Osteocyte (in vitro differentiated cells): Measurements from ENCODE around the gene TUT1. TPM values are rescaled to one million over a fixed set of nuclear protein-coding genes. Genes with fewer than 3 reads are reported as not detected.
A peak's percentile ranks its signal among the peaks of the same experiment; 100 is the strongest.

Experiments
- DNase-seq: peaks from one replicate; pipeline ENCODE4 v3.0.0; 2021; ENCODE audit warnings: mixed read lengths; ENCODE audit not compliant: unreplicated experiment; ENCODE audit errors: extremely low spot score
- H3K27ac Mint-ChIP-seq: one replicate; pipeline ENCODE4 v1.8.0; 2021; ENCODE audit warnings: mild to moderate bottlenecking, mixed read lengths; ENCODE audit not compliant: unreplicated experiment
- H3K27me3 Mint-ChIP-seq: one replicate; pipeline ENCODE4 v1.8.0; 2021; ENCODE audit warnings: mixed read lengths; ENCODE audit not compliant: unreplicated experiment
- H3K36me3 Mint-ChIP-seq: one replicate; pipeline ENCODE4 v1.8.0; 2021; ENCODE audit warnings: mixed read lengths; ENCODE audit not compliant: unreplicated experiment
- H3K4me1 Mint-ChIP-seq: one replicate; pipeline ENCODE4 v1.8.0; 2021; ENCODE audit warnings: mixed read lengths; ENCODE audit not compliant: unreplicated experiment
- H3K4me3 Mint-ChIP-seq: one replicate; pipeline ENCODE4 v1.8.0; 2021; ENCODE audit warnings: mild to moderate bottlenecking, moderate library complexity, mixed read lengths; ENCODE audit not compliant: unreplicated experiment
- H3K9me3 Mint-ChIP-seq: one replicate; pipeline ENCODE4 v1.8.0; 2021; ENCODE audit warnings: mixed read lengths; ENCODE audit not compliant: unreplicated experiment
- CTCF ChIP-seq: fragments of 200-600 bp; sonication (generic); IDR thresholded peaks from 2 replicates; pipeline ENCODE4 v1.5.0; 2021; ENCODE audit warnings: antibody characterized with exemption, mild to moderate bottlenecking, moderate library complexity
- total RNA-seq: library from RNA; stranded (reverse); gene quantifications from 2 replicates; pipeline ENCODE4 v1.2.1, GENCODE V29; 2021

The TUT1 gene
- total RNA-seq, 1 donor from 2014 or later = 12.7 TPM

DNA sequence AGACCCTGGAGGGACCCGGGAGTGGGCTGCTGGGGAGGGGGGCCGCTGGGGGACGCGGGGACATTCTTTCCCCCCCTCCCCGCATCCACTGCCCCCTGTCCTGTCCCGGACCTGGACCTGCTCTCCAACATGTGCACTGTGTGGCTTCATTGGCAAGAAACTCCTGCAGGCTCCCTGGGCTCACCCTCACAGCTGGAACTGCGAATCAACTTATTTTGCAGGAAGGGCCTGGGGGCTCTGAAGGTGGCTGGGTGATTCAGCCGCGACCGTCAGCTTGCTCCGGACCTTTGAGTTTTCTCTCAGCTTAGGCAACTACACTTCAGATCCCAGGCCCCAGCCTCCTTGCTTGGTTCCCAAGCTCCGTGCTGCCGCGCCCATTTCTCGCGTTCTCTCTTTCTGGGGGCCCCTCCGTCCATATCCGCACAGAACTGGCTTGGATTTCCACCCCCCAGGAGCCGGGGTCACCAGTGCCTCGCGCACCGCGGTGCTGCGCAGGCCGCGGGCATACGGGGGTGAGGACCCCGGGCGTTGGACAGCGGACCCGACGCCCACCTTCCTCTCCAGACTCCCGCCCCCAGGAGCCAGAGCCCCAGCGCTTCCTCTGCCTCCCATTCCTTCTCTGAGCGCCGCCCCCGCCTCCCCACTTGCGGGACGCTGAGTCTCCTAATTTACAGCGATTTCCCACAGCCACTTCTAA lies 44.2 kb downstream of the TUT1 start:
- peaks cover 55% of the 10 kb centered on the region for H3K4me1 Mint-ChIP-seq
- DNase-seq = no peak
- no peak for TF ChIP-seq CTCF

DNA sequence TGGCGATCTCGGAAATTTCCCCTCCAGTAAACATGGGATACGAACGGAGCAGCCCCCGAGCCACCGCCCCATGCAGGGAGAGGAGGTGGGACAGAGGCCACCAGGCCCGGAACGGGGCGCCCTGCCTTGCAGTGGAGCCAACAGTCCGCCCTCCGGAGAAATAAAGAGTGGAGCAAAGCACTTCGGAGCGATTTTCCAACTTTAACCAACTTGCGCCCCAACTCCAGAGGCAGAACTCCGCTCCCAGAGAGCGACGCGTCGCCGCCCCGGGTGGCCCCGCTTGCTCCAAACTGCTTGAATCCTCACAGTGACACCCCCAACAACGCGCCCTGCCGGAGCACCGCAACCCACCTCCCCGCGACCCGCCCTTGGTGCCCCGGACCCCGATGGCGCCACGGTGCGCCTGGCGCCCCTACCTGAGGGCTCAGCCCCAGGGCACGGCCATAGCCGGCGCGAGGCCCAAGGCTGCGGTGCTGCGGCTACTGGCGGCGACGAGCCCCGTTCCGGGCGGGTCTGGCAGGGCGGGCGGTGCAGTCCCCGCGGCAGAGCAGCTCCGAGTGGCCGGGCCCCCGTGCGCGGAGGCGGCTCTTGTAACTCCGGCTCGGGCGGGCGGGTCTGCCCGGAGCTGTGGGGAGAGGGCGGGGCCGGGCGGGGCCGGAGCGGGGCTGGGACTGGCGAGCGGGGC lies 44.9 kb downstream of the TUT1 start, which contains the start of gene AHNAK:
AHNAK (minus strand) TSS at position 563 of the 685 bp plus-strand sequence. CDS start 10,708 bp downstream, outside the sequence.
- peaks cover 56% of the 10 kb centered on the region for H3K4me1 Mint-ChIP-seq
- H3K36me3 Mint-ChIP-seq = no peaks in the 10 kb centered on the region
- peak within 1 kb of the TSS; percentile 95 for H3K27ac Mint-ChIP-seq
- no peak for DNase-seq
- no peak for TF ChIP-seq CTCF
- no peaks in the 10 kb centered on the region for H3K27me3 Mint-ChIP-seq
- no peaks in the 10 kb centered on the region for H3K9me3 Mint-ChIP-seq
- H3K4me3 Mint-ChIP-seq = peak within 1 kb of the TSS; percentile 97

More for the DNA sequence above, 44.2 kb downstream of the TUT1 start:
- peak overlapping the region; percentile 86 for H3K27ac Mint-ChIP-seq
- no peaks in the 10 kb centered on the region for H3K36me3 Mint-ChIP-seq
- no peaks in the 10 kb centered on the region for H3K9me3 Mint-ChIP-seq
- H3K4me3 Mint-ChIP-seq = peak overlapping the region; percentile 84
- H3K27me3 Mint-ChIP-seq = no peaks in the 10 kb centered on the region

- peak; percentile 97 for DNase-seq
- peak overlapping the region; percentile 97 for H3K4me3 Mint-ChIP-seq
- peak overlapping the region; percentile 95 for H3K27ac Mint-ChIP-seq
- no peaks in the 10 kb centered on the region for H3K27me3 Mint-ChIP-seq
- H3K36me3 Mint-ChIP-seq = no peaks in the 10 kb centered on the region
- H3K9me3 Mint-ChIP-seq = no peaks in the 10 kb centered on the region
- peaks cover 63% of the 10 kb centered on the region for H3K4me1 Mint-ChIP-seq
- TF ChIP-seq CTCF = peak; percentile 8
Observed at GRCh38 chr11:62545437-62546243, 45.7 kb downstream of the TUT1 start.

DNA sequence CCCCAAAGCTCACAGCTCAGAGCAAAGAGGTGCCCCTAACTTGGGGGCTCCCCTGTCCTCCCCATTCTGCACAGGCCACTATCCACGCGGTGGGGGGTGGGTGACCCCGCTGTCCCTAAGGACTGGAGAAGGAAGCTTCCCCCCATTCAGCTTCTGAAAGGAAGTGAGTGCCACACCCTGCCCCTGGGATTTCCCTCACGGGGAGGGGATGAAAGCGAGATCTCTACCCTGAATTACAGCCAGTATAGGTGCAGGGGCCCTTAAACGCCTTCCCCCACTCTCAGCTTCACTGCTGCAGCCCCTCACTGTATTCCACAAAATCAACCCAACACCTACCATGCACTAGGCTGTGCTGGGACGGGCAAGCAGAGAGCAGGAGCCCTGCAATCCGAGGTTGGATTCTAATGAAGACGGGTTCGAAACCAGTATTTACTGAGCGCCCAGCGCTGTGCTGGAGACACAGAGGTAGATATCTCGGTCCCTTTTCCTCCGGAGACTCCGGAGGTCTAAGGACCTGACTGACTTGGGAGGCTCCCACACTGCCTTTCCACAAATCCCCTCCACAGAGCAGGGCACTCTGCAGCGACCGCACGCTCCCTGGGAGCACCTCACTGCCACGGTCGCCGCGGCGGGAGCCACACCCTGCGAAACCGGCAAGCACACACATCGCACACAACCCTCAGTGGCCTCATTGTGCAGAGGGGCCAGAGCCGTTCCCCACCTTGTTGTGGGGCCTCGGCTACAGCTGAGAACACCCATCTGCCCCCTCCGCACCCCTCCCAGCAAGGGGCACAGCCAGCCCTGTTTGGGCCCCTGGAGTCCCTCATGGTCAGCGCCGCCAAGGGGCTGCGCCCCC lies 46.5 kb downstream of the TUT1 start:
- Mint-ChIP-seq H3K4me3 (peak overlapping the region; percentile 97), H3K27ac (peak overlapping the region; percentile 95), H3K36me3 (no peaks in the 10 kb centered on the region), H3K27me3 (no peaks in the 10 kb centered on the region), H3K9me3 (no peaks in the 10 kb centered on the region), H3K4me1 (peaks cover 71% of the 10 kb centered on the region)
- TF ChIP-seq CTCF = no peak
- DNase-seq = no peak
